ENCODE results near the gene FRMD7.
A peak's percentile ranks its signal among the peaks of the same experiment; 100 is the strongest.
"Not testable (repeated sequence)": the region's sequence is repeated elsewhere in the genome, so short reads cannot be mapped to it uniquely, and the experiment has no call there.

FRMD7 gene

DNA sequence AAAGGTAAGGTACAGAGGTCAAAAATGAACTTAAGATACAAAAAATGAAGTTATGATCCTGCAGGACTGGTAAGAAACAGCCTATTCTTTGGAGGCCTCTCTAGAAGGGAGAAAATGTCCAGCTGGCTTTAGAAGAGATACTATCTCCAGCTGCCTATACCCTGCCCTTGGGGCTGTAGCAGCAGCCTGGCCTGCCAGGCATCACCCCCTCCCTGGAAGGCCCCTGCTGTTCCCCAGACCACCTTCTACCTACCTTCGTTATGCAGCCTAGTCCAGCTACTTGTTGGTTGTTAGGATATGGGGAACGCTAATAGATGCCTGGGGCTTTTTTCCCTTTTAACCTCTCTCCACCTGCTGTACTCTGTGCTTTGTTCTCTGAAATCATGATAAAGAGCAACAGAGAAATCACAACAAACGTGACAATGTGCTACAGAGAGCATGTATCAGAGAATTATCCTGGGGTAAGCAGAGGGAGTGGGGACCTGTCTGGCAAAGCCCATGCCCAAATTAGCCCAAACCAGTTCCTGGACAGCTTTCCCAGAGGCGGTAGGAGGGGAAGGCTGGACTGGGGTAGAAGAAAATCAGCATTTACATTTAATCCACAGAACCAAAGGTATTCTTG is 34.5 kb downstream of the FRMD7 start:
- DNase-seq (ENCODE audit: low read depth): no peak

DNA sequence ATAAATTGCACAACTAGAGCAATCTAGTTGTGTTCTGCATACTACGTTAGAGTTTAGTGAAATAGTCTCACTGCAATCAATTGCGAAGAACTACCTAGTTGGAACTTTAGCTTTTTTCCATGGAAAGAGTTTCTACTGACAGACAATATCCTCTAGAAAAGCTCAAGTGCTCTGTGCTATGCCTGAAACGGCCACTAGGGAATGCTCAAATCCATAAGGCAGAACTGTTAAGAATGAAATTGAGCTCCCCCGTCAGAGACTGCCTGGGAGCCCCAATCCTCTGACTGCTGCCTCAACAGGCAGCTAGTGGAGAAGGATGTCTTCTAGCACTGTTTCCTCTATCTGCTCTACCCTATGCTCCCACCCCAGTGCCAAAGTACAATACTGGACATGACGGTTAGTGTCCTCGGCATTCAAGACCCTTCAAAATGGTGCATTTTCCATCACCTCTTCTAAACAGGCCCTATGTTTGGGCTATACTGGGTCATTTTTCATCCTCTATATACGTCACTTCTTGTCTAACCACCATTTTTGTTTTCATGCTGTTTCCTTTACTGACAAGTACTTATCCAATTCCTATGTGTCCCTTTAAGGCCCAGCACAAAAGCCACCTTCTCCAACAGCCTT is 35.3 kb downstream of the FRMD7 start:
- DNase-seq (ENCODE audit: low read depth): no peak

DNA sequence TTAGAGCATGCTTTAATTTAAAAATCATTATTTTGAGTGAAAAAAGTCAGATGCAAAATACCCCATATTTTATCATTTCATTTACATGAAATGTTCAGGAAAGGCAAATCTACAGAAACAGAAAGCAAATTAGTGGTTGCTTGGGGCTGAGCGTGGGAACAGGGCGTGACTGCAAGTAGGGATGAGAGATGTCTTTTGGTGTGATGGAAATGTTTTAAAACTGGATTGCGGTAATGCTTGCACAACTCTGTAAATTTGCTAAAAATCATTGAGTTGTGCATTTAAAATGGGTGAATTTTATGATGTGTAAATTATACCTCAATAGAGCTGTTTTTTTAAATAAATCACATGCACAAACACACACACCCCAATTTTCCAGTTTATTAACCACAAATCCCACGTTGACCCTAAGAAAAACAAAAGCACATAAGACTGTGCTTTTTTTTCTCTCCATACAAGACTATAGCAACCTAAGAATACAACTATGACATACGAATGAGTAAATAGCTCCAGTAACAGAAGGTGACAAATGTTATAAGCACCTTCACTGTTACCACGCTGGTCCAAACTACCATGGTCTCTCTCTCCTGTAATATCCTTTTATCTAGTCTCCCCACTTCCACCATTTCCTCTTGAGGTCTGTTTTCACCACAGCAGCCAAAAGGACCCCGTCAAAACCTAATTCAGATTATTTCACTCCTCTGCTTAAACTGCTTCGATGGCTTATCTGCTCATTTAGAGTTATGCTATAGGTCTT is 37.2 kb downstream of the FRMD7 start:
- no peak for DNase-seq (ENCODE audit: low read depth)

DNA sequence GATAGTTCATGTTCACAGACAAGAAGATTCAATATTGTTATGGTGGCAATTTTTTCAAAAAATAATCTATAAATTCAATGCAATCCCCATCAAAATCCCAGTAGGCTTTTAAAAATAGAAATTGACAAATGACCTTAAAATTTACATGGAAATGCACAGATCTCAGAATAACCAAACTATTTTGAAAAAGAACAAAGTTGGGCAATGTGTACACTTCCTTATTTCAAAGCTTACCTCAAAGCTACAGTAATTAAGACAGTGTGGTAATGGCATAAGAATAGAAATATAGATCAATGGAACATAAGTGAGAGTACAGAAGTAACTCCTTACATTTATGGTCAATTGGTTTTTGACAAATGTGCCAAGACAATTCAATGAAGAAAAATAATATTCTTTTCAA is 39.0 kb downstream of the FRMD7 start:
- DNase-seq (ENCODE audit: low read depth): no peak

DNA sequence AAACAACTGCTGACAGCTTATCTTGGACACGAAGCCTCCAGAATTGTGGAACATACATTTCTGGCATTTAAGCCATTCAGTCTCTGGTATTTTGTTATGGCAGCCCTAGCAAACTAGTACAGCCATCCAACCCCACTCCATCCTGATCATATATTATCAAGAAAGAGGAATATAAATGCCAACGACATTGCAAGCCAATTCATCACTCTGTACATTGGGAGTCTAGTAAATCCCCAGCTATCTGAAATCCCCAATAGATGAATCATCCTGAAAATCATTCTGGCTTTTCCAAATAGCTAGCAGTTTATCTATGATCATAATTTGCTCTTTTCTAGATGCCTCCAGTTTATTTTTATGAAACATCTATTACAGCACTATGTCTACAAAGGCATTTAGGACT is 41.1 kb downstream of the FRMD7 start:
- peak; percentile 48 for DNase-seq (ENCODE audit: low read depth)

DNA sequence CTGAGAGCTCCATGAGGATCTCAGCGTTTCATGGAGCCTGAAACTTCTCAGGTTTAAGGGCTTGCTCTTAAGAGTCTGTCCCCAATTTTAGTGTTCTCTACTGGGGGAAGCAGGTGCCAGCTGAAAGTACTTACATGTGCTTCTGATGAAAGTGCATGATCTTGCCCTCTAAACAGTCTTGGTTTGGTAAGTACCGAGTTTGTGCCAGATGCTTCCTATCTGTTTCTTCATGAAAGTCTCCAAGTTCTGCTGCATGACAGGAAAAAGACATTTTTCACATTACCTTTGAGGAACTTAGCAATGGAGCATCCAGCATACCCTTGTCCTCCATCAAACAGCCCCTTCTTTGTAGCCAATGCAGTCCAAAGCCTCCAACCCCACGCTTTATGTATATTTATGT is 42.0 kb downstream of the FRMD7 start:
- no peak for DNase-seq (ENCODE audit: low read depth)

DNA sequence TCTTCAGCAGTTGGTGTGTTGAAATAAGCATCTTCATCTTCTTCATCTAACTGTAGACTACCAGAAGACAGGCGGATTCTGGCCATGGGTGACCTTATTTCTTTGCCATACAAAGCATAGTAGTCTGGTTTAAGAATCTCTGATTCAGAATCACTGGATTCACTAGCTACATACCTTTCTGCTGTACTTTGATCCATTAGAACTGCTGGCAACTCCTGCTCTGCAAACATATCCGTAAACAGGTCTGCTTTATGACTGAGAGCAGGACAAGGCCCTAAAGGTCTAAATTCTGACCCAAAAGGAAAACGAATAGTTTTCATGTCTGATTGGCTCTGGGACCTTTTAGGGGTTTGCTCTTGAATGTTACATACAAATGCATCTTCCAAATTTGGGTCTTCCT is 49.9 kb downstream of the FRMD7 start:
- no peak for DNase-seq (ENCODE audit: low read depth)

DNA sequence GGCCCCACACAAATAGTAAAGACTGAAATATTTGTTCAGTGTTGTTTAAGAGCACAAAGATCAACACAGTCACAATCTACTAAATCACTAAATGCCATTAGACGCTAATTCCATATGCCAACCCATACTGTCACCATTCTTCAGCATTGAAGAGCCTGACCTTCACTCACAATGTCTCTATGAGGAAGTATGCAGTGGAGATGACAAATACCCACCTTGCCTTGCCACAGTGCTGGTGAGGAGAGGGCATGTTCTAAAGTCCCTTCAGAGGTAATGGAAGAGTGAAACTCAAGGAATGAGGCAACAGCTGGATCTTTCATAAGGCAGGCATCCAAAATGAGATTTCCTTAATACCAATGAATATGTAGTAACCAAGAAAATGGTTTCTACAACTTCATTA is 50.4 kb downstream of the FRMD7 start:
- DNase-seq (ENCODE audit: low read depth): no peak

DNA sequence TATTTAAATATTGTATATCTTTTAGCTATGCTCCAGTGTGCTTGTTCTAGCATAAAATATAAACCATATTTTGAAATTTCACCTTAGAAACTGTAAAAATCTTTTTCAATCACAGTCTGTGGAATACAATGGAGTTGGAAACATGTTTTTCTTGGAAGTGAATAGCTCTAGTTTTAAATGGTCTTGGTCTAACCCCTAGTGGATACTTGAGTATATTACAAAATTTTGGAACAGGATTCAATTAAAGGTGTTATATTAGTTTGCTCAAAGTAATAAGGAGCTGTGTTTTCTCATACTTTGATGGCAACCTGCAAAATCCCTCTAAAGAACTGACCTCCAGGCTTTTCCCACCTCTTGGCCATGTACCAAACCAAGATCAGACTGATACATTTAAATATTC is 56.6 kb downstream of the FRMD7 start:
- DNase-seq (ENCODE audit: low read depth): no peak

DNA sequence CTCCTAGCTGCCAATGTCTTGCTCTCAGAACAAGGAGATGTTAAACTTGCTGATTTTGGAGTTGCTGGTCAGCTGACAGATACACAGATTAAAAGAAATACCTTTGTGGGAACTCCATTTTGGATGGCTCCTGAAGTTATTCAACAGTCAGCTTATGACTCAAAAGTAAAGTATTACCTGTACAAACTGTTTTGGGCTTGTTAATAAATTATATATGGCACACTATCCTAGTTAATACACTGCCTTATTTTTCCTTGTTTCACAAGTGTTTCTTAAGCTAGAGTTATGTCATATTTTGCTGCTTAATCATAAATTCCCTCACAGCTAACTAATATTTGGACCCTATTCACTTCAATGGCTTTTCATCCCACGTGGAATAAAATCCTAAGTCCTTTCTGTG is 59.4 kb downstream of the FRMD7 start:
- no peak for DNase-seq (ENCODE audit: low read depth)

DNA sequence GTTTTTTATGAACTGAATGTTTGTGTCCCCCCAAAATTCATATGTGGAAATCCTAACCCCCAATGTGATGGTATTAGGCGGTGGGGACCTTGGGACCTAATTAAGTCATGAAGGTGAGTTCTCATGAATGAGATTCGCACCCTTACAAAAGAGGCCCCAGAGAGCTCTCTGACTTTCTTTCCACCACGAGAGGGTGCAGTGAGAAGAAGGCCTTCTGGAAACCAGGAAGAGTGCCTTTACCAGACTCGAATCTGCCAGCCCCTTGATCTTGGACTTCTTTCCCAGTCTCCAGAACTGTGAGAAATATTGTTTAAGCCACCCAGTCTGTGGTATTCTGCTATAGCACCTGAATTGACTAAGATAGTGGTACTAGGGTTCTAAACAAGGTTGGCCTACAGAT is 64.0 kb downstream of the FRMD7 start:
- DNase-seq (ENCODE audit: low read depth): no peak

DNA sequence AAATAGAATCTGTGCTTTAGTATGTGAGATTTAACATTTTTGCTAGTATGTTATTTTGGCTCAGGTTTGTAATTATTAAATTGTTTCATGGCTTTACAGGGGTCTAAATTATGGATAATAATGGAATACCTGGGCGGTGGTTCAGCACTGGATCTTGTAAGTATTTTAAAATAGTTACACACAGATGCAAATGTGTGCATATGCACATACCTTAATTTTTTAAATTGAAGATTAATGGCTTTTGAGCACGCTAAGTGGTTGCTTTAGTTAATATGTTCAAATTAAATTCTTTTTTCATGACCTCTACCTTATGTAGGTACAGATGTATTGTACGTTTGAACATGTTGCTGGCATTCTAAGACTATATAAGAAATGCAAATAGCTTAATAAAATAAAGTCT is 64.5 kb downstream of the FRMD7 start:
- no peak for DNase-seq (ENCODE audit: low read depth)

DNA sequence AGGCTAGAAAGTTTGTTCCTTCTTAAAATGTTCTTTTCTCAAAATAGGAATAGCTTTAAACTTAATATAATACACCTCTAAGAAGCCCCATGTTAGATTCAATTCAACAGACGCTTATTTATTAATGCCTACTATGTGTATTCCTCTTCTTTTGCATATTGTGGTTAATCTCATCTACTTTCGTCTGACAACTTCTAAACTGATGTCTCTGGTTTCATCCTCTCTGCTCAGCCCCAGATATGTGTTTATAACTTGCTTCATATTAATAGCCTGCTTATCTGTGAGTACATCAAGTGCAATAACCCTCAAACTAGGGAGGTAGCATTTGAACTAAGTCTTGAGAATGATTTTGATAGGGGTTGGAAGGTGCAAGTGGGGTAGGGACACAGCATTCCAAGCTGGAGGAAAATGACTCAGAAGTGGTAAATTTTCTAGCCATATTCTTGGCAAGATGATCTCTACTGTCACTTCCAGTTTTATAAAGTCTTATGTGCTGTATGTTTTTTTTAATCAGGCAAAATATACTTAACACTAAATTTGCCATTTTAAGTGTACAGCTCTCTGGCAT is 67.8 kb downstream of the FRMD7 start:
- no peak for DNase-seq (ENCODE audit: low read depth)

DNA sequence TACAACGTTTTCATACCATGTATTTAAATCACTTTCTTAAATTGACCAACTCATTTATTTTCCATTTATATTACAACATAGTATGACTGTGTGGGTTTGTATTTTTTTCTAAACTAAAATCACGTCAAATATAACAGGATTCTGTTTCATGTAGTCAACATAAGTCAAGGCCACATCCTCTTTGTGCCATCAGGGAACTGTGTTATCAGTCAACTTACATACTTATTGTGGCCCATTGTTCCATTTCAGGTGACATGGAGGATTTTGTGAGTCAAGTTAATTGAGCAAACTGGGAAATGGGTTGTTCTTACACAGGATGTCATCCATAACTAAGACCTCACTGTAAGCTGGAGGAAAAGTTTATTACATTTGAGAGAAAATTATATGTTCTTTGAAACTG is 68.8 kb downstream of the FRMD7 start:
- DNase-seq (ENCODE audit: low read depth): no peak

DNA sequence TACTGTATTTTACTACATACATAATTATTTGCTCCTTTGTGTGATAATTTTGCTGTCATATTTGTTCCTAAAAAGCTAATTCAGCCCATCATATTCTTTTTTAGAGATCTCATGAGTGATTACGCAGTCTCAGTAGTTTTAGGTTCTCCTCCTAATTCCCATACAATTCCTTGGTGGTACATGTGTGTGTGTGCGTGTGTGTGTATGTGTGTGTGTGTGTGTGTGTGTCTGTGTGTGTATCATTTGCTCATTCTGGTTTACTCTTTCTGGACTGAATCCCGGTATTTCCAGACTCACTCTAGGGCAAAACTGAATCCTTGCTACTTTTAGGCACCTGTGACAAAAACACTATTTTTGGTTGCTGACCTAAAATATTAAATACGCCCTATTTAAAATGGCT is 69.8 kb downstream of the FRMD7 start:
- no peak for DNase-seq (ENCODE audit: low read depth)

DNA sequence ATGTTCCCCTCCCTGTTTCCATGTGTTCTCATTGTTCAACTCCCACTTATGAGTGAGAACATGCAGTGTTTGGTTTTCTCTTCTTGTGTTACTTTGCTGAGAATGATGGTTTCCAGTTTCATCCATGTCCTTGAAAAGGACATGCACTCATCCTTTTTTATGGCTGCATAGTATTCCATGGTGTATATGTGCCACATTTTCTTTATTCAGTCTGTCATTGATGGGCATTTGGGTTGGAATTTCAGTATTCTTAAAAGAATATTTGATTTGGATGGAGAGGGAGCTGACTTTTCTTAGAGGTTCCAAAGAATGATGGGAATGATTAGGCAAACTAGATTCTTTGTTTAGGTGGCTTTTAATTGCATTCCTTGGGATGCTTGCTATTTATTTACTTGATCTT is 76.0 kb downstream of the FRMD7 start:
- DNase-seq (ENCODE audit: low read depth): not testable (repeated sequence)

DNA sequence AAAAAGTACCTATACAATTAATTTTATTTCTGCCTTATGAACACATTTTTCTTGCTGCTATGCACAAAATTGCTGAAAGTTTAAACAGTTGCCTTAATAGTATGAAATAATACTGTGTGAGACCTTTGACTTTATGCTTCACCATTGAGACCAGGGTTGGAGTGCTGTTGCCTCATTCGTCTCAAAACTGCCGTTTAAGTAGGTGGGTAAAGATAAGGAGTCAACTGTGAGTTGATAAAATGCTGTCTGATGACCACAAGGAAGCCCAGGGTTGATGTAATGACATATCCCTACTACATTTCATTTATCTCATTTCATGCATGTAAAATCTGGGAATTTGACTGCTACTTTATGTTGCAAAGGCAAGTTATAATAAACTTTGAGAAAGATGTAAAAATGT is 81.3 kb downstream of the FRMD7 start:
- DNase-seq (ENCODE audit: low read depth): no peak

DNA sequence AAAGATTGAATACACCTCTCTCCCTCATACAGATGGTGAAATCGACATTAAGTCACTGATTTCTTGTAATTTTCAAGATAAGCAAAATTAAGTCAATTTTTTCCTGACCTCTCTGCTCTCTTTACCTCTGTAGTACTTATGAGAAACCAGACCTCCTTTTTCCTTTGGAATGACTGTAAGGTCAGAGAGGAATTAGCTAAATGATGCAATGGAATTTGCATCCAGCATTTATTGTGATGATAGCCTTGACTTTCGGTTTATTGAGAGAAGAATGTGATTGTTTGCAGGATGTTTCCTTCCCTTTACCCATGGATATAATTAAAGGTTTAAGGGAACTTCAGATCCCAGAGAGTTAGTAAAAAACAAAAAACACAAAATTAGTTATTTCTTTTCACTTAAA is 82.4 kb downstream of the FRMD7 start:
- DNase-seq (ENCODE audit: low read depth): no peak

DNA sequence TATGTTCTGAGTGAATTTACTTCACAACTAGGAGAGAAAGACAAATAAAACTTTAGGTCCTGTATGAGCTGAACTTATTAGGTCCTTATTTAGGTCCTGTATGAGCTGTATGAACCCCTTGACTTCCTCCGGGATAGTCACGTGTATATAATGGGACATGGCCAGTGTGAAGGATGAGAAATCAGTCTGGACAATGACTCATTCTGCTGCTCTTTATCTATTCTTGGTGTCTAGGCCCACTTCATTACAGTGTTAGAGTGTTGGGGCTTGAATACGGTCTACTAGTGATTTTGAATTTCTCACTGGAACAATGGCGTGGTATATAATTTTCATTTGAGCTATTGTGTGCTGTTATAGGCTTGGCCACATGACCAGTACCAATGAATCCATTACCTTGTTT is 82.9 kb downstream of the FRMD7 start:
- no peak for DNase-seq (ENCODE audit: low read depth)

DNA sequence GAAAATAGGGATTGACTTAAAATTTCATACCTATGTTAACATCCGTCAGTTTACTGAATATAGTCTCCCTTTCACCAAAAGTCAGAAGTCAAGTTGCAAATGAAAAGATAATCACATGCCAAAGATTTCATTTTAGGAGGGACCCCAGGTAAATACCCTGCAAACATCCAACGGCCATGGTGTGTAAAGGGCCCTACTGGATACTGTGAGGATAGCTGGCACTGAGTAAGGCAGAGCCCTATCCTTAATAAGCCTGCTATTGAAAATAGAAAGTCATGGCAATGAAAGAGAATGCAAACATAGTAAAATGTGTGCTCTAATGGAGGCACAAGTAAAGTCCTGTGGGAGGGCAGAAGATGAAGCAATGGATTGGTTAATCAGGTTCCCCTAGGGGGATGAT is 83.8 kb downstream of the FRMD7 start:
- no peak for DNase-seq (ENCODE audit: low read depth)

DNA sequence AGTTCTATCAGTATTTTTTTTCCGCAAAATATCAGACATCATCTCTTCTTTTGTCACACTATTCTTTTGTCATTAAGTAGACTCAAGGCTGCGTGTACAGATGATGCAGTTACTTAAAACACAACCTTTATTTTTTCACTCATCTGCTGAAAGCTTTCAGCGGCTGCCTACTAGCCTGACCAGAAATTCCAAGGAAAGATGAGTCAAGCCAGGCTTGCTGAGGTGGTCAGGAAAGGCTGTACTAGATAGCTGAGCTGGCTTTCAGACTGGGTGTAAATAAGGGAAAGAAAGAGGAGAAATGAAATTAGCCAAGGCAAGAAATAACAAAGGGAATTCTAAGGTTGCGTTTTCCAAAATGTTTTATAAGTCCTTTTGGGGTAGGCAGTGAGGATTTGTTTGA is 86.8 kb downstream of the FRMD7 start:
- no peak for DNase-seq (ENCODE audit: low read depth)

DNA sequence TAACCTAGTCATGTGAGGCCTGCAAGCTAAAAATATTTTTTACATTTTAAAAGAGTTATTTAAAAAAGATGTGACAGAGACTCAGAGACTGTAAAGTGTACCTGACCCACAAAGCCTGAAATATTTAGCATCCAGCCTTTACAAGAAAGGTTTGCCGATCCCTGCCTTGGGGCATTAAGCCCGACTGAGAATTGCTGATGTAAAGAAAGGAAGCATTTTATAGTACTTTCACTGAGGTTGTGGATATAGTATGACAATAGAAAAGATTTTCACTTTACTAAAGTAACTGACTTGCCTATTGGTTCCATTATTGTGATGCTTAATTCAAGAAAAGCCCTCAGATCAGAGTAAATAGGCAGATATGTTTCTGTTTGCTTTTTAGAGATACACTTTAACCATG is 87.8 kb downstream of the FRMD7 start:
- no peak for DNase-seq (ENCODE audit: low read depth)

DNA sequence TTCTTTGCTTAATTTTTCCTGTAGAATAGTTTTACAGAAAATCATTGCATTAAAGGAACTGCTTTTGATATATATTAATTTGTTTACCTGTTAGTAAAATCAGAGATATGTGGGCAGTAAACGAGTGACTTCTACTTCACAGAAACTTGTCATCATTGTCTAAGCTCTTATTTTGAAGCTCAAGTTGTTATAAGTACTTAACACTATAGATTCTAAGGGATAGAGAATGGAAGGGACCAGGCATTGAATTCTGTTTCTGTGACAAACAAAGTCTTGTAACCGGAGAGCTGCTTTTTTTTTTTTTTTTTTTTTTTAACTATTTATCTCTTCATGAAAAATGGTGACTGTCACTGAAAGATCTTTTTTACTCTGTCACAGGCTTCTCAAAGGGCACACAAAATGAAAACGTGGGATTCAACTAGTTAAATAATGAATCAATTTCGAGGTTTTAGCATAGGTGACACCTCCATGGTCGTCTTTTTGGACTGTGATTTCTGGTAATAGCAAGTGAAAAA is 90.3 kb downstream of the FRMD7 start:
- DNase-seq (ENCODE audit: low read depth): no peak
